ENCODE data around the gene AGK.
"Not testable (repeated sequence)": the region's sequence is repeated elsewhere in the genome, so short reads cannot be mapped to it uniquely, and the experiment has no call there.

The AGK gene

GRCh38 chr7:141587304-141587703 is 36.1 kb downstream of the AGK start:
- DNase-seq: no peak

GRCh38 chr7:141588912-141589311 is 37.7 kb downstream of the AGK start:
- no peak for DNase-seq

GRCh38 chr7:141590071-141590470 is 38.9 kb downstream of the AGK start:
- DNase-seq: no peak

GRCh38 chr7:141590666-141591065 is 39.5 kb downstream of the AGK start:
- no peak for DNase-seq

GRCh38 chr7:141593134-141593533 is 41.9 kb downstream of the AGK start:
- DNase-seq: no peak

- DNase-seq: no peak
These were observed 46.8 kb downstream of the AGK start for GRCh38 chr7:141597966-141598365.

GRCh38 chr7:141598408-141598807 is 47.2 kb downstream of the AGK start:
- DNase-seq: no peak

GRCh38 chr7:141600168-141601006 is 49.2 kb downstream of the AGK start:
- DNase-seq: no peak

GRCh38 chr7:141609576-141609975 is 58.4 kb downstream of the AGK start:
- no peak for DNase-seq

GRCh38 chr7:141610671-141611070 is 59.5 kb downstream of the AGK start:
- no peak for DNase-seq

GRCh38 chr7:141612861-141613260 is 61.7 kb downstream of the AGK start:
- no peak for DNase-seq

- DNase-seq: no peak
These were observed 66.1 kb downstream of the AGK start for GRCh38 chr7:141617280-141617679.

- no peak for DNase-seq
These were observed 68.5 kb downstream of the AGK start for GRCh38 chr7:141619745-141620144.

- no peak for DNase-seq
These were observed 73.6 kb downstream of the AGK start for GRCh38 chr7:141624763-141625162.

- DNase-seq: peak; percentile 71
These were observed 79.4 kb downstream of the AGK start for GRCh38 chr7:141630621-141631020.

- DNase-seq: no peak
These were observed 80.3 kb downstream of the AGK start for GRCh38 chr7:141631525-141631924.

GRCh38 chr7:141634065-141634464 is 82.9 kb downstream of the AGK start:
- DNase-seq: no peak

GRCh38 chr7:141636053-141636452 is 84.8 kb downstream of the AGK start:
- DNase-seq: no peak

- DNase-seq: no peak
These were observed 89.1 kb downstream of the AGK start for GRCh38 chr7:141640239-141640840.

GRCh38 chr7:141641876-141642275 is 90.7 kb downstream of the AGK start:
- peak; percentile 34 for DNase-seq

- no peak for DNase-seq
These were observed 94.0 kb downstream of the AGK start for GRCh38 chr7:141645188-141645587.

GRCh38 chr7:141646826-141647480 is 95.7 kb downstream of the AGK start:
- DNase-seq: no peak

- not testable (repeated sequence) for DNase-seq
These were observed 96.5 kb downstream of the AGK start for GRCh38 chr7:141647701-141648100.
